ENCODE data around the gene CYTH1. TPM values are rescaled to one million over a fixed set of nuclear protein-coding genes. Genes with fewer than 3 reads are reported as not detected.
A peak's percentile ranks its signal among the peaks of the same experiment; 100 is the strongest.

CYTH1 gene
- total and polyA plus RNA-seq, 2 experiments from 2014 or later, result 10.4 to 11.7 TPM

GRCh38 chr17:78678711-78679110, 103.4 kb downstream of the CYTH1 start:
- WGBS, 2 experiments (ENCODE audit: low coverage in 1 of 2, low lambda C conversion rate in 2 of 2, missing lambda C conversion rate in 2 of 2), result 100% methylated on average over 6 of the region's 6 CpGs
- H3K27me3 ChIP-seq (replicated peaks; ENCODE audit: insufficient read depth), result no peaks in the 10 kb centered on the region
- H3K4me2 ChIP-seq (ENCODE audit: unreplicated experiment), result no peak overlapping the region
- H2AFZ ChIP-seq, result no peak overlapping the region
- no peaks in the 10 kb centered on the region for H3K9me3 ChIP-seq (ENCODE audit: low read depth)
- no peaks in the 10 kb centered on the region for H3K36me3 ChIP-seq (ENCODE audit: low read depth)
- H3K4me1 ChIP-seq (ENCODE audit: insufficient read depth), result peaks cover 14% of the 10 kb centered on the region
- no peak for DNase-seq
- H3K79me2 ChIP-seq (ENCODE audit: insufficient read depth), result no peaks in the 10 kb centered on the region
- no peak overlapping the region for H3K27ac ChIP-seq
- no peaks in the 10 kb centered on the region for H4K20me1 ChIP-seq (ENCODE audit: insufficient read depth)
- TF ChIP-seq EZH2phosphoT487 (IDR thresholded peaks at IDR 0.05; ENCODE audit: insufficient read depth, low read depth) (no peak), EZH2 (IDR thresholded peaks at IDR 0.05; ENCODE audit: insufficient read depth, poor library complexity, severe bottlenecking) (no peak)
- in situ Hi-C loops (cut with MboI), result no loop called here
- H3K4me3 ChIP-seq, result no peak overlapping the region
- peaks cover 11% of the 10 kb centered on the region for H3F3A ChIP-seq (ENCODE audit: insufficient read depth)
- H3K9me2 ChIP-seq (ENCODE audit: insufficient read depth), result no peaks in the 10 kb centered on the region
- H3K9ac ChIP-seq, result no peak overlapping the region

DNA sequence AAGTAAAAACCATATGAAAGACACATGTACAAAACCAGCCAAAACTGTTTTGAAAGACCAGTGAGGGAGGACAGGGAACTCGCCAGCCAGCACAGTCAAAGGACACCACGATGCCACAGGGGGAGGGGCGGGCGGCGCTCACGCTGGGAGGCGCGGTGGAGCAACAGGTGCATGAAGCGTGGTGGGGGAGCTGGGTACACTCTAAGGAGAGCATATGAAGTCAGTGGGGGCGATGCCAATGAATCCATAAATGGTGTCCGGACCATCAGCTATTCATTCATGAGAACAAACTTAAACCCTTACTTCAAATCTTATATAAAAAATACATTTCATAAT, 103.9 kb downstream of the CYTH1 start:
- 96 to 98% methylated on average over 11 of the region's 11 CpGs for WGBS, 2 experiments (ENCODE audit: low coverage in 1 of 2, low lambda C conversion rate in 2 of 2, missing lambda C conversion rate in 2 of 2)
- Histone ChIP-seq H3K4me2 (ENCODE audit: unreplicated experiment) (no peak overlapping the region), H3K27ac (no peak overlapping the region), H2AFZ (no peak overlapping the region), H3K36me3 (ENCODE audit: low read depth) (no peaks in the 10 kb centered on the region), H3K9me2 (ENCODE audit: insufficient read depth) (no peaks in the 10 kb centered on the region), H3K79me2 (ENCODE audit: insufficient read depth) (no peaks in the 10 kb centered on the region), H3K4me3 (no peak overlapping the region), H3K27me3 (replicated peaks; ENCODE audit: insufficient read depth) (no peaks in the 10 kb centered on the region), H3K4me1 (ENCODE audit: insufficient read depth) (peaks cover 14% of the 10 kb centered on the region), H3F3A (ENCODE audit: insufficient read depth) (peaks cover 11% of the 10 kb centered on the region), H4K20me1 (ENCODE audit: insufficient read depth) (no peaks in the 10 kb centered on the region), H3K9ac (no peak overlapping the region), H3K9me3 (ENCODE audit: low read depth) (no peaks in the 10 kb centered on the region)
- DNase-seq, result no peak
- in situ Hi-C loops (cut with MboI), result no loop called here
- no peak for TF ChIP-seq EZH2 (IDR thresholded peaks at IDR 0.05; ENCODE audit: insufficient read depth, poor library complexity, severe bottlenecking)

DNA sequence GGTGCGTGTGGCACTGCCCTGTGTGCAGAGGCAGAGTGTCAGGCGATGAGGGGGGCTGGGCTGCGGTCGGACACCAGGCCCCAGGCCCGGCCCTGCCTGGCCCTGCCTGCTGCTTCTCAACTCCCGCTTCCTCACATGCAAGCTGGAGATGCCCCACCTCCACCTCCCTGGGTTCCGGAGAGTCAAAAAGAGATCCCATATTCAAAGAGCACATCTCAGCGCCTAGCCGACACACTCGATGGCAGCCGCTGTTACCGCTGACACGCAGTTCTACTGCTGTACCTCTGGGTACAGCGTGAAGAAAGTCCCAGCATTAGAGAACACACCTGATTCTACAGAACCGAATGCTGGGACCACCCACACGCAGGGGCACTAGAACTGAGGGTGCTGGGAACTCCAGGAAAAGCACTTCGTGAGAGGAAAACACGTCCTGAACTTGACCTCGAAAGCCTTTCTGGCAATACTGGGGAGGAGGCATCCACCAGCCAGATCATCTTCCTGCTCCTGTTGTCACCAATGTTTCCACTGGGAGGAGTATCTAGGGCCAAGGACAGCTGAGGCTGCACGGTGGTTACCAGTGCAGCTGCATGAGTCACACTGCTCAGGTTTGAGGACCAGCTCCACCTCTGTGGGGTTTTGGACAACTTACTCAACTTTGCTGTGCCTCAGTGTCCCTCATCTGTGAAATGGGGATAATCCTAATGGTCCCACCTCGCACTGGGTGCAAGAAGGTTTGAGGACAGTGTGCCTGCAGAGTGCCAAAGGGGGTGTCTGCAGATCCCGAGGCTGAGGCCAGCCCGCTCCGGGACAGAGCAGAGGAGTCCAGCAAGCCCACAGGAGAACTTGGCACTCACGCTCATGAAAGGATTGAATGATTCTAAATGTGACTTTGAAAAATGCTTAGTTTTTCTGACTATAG, 104.5 kb downstream of the CYTH1 start:
- H3K4me3 ChIP-seq, result no peak overlapping the region
- no peaks in the 10 kb centered on the region for H3K36me3 ChIP-seq (ENCODE audit: low read depth)
- no peaks in the 10 kb centered on the region for H3K9me3 ChIP-seq (ENCODE audit: low read depth)
- H3K9me2 ChIP-seq (ENCODE audit: insufficient read depth), result no peaks in the 10 kb centered on the region
- H3K4me2 ChIP-seq (ENCODE audit: unreplicated experiment), result no peak overlapping the region
- no peaks in the 10 kb centered on the region for H3K79me2 ChIP-seq (ENCODE audit: insufficient read depth)
- H3K9ac ChIP-seq, result no peak overlapping the region
- H4K20me1 ChIP-seq (ENCODE audit: insufficient read depth), result no peaks in the 10 kb centered on the region
- H3K4me1 ChIP-seq (ENCODE audit: insufficient read depth), result peaks cover 14% of the 10 kb centered on the region
- peaks cover 11% of the 10 kb centered on the region for H3F3A ChIP-seq (ENCODE audit: insufficient read depth)
- 92 to 93% methylated on average over 25 of the region's 25 CpGs for WGBS, 2 experiments (ENCODE audit: low coverage in 1 of 2, low lambda C conversion rate in 2 of 2, missing lambda C conversion rate in 2 of 2)
- DNase-seq, result peak; percentile 24
- TF ChIP-seq EZH2 (IDR thresholded peaks at IDR 0.05; ENCODE audit: insufficient read depth, poor library complexity, severe bottlenecking), result no peak
- H3K27me3 ChIP-seq (replicated peaks; ENCODE audit: insufficient read depth), result no peaks in the 10 kb centered on the region
- H3K27ac ChIP-seq, result no peak overlapping the region
- in situ Hi-C loops (cut with MboI), result no loop called here
- no peak overlapping the region for H2AFZ ChIP-seq

GRCh38 chr17:78676412-78677302, 105.4 kb downstream of the CYTH1 start:
- WGBS, 2 experiments (ENCODE audit: low coverage in 1 of 2, low lambda C conversion rate in 2 of 2, missing lambda C conversion rate in 2 of 2), result 93 to 96% methylated on average over 24 to 26 of the region's 26 CpGs
- Histone ChIP-seq H3F3A (ENCODE audit: insufficient read depth) (peaks cover 5% of the 10 kb centered on the region), H3K4me3 (no peak overlapping the region)

More at GRCh38 chr17:78676412-78677302, 105.4 kb downstream of the CYTH1 start:
- no peak overlapping the region for H3K27ac ChIP-seq
- no peaks in the 10 kb centered on the region for H4K20me1 ChIP-seq (ENCODE audit: insufficient read depth)
- H2AFZ ChIP-seq, result no peak overlapping the region
- TF ChIP-seq EZH2 (IDR thresholded peaks at IDR 0.05; ENCODE audit: insufficient read depth, poor library complexity, severe bottlenecking) (no peak), EZH2phosphoT487 (IDR thresholded peaks at IDR 0.05; ENCODE audit: insufficient read depth, low read depth) (no peak)
- no peaks in the 10 kb centered on the region for H3K27me3 ChIP-seq (replicated peaks; ENCODE audit: insufficient read depth)
- DNase-seq, result no peak
- no peaks in the 10 kb centered on the region for H3K36me3 ChIP-seq (ENCODE audit: low read depth)
- H3K4me2 ChIP-seq (ENCODE audit: unreplicated experiment), result no peak overlapping the region
- no peaks in the 10 kb centered on the region for H3K9me2 ChIP-seq (ENCODE audit: insufficient read depth)
- in situ Hi-C loops (cut with MboI), result no loop called here
- no peaks in the 10 kb centered on the region for H3K79me2 ChIP-seq (ENCODE audit: insufficient read depth)
- H3K4me1 ChIP-seq (ENCODE audit: insufficient read depth), result peaks cover 14% of the 10 kb centered on the region
- no peak overlapping the region for H3K9ac ChIP-seq
- no peaks in the 10 kb centered on the region for H3K9me3 ChIP-seq (ENCODE audit: low read depth)

All from GM23248 (cell line).